Jurkat, Clone E6-1 (cell line): ENCODE results near the gene ZFAND2A.
"Not testable (repeated sequence)": the region's sequence is repeated elsewhere in the genome, so short reads cannot be mapped to it uniquely, and the experiment has no call there.

ENCODE experiments used
- DNase-seq: peaks from one replicate; pipeline ENCODE4 v3.0.0-alpha.2; 2011; ENCODE audit warnings: low read depth, low spot score
- H3K4me3 ChIP-seq: 2 replicates; pipeline ENCODE4 v1.5.1; 2011; ENCODE audit warnings: mild to moderate bottlenecking, low read length, control low read depth, moderate library complexity

Gene ZFAND2A

DNA sequence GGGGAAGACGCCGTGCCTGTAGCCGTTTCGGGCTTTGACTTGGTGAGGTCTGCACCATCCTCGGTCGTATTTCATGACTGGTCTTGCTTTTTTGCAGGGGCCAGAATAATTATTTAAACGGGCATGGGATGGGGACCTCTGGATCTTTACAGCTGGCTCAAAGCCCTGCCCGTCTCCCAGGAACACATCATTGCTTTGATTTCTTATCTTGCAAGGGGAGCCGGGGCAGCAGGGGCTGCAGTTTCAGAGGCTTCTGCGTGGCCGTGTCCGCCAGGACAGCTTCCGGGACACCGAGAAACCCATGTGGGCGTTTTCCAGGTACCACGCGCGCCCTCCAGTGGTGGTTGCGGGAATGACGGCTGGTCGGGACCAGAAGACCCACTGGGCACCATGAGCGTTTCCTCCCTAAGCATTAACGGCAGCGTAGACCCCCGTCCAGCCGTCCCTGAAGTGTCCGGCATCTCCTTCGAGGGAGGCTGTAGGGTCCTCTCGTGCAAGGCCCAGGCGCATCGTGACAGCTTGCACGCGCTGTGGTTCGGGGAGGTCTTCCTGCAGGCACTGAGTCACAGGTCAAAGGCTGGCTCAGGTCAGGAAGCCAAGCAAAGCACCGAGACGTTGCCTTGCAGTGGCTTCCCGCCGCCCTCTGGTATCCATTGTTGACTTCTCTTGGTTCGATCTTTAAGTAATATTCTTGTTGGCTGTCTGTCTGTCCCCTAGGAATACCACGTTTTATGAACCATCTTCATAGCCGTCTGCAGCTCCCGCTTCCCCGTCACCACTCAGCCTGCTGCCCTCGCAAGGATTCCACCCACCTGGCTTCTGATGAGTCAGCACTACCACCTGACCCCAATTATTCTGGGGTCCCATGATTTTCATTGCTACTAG lies 16.2 kb upstream of the ZFAND2A start:
- H3K4me3 ChIP-seq, result peak overlapping the region; percentile 49
- peak; percentile 51 for DNase-seq

DNA sequence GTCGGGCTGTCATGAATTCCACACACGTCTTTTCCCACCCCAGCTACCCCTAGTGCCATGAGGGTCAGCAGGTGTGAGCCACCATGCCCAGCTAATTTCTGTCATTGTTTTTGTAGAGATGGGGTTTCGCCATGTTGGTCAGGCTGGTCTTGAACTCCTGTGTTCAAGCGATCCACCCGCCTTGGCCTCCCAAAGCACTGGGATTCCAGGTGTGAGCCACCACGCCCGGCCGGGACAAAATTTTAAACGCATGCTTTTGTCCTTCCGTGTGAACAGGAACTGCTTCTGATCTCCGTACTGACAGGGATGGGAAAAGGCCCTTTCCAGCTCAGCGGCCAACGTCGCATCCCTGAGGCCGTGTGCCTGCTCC lies 15.6 kb upstream of the ZFAND2A start:
- DNase-seq, result no peak
- H3K4me3 ChIP-seq, result peak overlapping the region; percentile 49; the same call in 1 of the 2 replicates

DNA sequence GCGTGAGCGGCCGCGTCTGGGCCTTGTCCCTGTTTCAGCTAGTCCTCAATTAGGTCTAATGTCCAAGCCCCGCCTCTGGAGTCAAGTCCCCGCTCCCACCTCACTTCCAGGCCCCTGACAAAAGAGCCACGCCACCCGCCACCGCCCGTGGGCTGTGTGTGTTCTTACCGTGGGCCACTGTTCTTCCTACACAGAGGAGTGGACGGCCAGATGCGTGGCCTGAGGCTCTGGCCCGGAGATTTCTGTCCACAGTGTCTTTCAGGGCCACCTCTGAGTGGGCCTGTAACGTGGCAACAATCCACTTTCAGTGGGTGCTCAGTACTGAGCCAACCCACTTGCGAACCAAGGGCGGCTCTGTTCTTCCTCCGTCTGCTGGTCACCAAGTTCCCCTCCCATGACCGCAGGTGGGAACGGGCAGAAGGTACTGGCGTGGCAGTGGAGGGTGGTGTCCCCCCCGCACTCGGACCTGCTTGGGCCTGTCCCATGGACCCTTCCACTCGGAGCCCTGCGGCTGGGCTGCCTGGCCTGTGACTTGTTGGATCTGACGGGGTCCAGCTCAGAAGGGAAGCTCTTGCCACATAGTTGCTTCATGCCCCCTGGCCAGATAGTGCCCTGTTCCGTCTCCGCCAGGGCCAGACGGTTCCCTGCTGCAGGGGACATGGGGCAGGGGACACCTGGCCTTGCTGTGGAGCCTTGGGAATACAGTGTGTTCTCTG lies 15.0 kb upstream of the ZFAND2A start:
- DNase-seq, result no peak
- H3K4me3 ChIP-seq, result no peak overlapping the region

DNA sequence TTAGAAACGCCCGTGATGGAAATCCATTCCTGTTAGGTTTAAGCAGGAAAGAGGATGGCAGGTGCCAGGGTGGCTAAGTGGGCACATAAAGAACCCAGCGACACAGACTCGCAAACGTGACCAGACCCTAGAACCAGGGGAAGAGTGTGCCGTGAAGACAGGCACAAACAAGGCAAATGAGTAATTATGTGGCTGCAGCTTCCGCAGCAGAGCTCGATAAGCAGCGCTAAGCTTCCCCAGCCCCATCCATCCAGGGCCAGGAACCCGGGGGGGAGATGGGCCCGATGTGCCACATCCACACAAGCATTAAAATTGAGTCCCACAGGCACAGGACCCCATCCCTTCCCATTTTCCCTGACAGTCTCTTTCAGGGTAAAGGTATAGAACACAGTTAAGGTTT lies 14.0 kb upstream of the ZFAND2A start:
- H3K4me3 ChIP-seq, result no peak overlapping the region
- no peak for DNase-seq

DNA sequence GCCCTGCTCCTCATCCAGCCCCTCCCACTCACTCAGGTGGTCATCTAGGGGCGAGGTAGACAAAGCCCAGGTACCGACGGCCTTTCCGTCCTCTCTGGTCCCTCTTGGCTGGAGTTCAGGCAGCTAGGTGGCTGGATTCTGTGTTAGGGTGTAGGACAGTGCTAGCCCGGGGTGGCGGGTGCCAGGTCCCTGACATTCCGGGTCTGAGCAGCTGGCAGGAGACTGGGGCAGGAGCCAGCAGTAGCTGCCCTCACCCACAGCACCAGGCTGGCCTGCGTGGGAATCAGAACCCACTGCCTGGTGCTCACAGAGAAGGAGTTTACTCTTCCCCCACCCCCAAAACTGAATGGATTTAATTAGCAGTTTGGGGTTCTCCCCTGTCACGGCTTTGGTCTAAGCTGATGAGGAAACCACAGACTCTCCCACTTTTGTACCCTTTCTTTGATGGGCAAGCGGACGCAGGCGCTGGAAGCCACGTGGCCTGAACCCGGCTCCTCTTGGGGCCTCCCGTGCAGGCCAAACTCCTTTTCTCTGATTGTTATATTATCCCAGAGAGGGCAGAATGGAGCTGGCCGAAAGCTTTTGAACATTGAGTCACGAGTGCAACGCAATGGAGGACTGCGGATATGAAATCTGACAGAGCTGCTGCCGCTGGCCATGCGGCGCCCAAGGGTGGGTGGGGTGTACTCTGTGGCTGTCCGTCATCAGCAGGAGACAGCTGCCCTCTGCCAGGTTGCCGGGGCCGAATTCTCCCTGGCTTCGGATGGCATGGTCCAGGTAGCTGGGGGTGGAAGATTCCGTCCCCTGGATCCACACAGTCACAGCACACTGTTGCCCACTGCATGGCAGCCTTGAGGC lies 12.9 kb upstream of the ZFAND2A start:
- no peak for DNase-seq
- H3K4me3 ChIP-seq, result no peak overlapping the region

DNA sequence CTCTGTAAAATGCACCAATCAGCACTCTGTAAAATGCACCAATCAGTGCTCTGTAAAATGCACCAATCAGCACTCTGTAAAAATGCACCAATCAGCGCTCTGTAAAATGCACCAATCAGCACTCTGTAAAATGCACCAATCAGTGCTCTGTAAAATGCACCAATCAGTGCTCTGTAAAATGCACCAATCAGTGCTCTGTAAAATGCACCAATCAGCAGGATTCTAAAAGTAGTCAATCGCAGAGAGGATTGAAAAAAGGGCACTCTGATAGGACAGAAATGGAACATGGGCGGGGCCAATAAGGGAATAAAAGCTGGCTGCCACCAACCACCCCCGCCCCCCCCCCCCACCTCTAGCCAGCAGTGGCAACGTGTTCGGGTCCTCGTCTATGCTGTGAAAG lies 11.5 kb upstream of the ZFAND2A start:
- not testable (repeated sequence) for DNase-seq, H3K4me3 ChIP-seq

DNA sequence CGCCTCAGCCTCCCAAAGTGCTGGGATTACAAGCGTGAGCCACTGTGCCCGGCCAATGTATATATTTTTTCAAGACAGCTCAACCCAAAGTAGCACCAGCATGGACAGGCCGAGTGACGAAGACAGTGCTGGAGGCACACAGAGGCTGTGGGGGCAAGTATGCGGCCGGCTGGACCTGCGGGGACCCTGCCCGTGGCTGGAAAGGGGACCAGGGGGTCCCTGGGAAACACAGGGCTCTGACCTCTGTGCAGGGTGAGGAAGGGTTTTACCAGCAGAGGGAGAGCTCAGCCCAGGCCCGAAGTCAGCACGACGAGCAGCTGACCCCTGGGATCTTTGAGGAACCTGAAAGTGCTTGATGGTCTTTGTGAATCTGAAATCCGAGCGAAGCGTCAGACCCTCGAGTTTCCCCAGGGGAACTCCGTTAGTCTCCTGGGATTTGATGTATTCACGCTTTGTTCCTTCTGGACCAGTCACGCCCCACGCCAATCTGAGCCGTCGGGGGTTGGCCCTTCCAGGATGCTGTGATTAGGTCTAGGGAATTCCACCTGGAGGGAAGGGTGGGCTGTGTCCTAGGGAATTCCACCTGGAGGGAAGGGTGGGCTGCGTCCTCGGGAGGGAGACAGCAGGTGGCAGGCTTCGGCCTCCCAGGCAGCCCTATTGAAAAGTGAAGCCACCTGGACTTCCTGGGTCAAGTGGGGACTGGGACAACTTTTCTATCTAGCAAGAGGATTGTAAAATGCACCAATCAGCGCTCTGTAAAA lies 10.9 kb upstream of the ZFAND2A start:
- no peak overlapping the region for H3K4me3 ChIP-seq
- no peak for DNase-seq

DNA sequence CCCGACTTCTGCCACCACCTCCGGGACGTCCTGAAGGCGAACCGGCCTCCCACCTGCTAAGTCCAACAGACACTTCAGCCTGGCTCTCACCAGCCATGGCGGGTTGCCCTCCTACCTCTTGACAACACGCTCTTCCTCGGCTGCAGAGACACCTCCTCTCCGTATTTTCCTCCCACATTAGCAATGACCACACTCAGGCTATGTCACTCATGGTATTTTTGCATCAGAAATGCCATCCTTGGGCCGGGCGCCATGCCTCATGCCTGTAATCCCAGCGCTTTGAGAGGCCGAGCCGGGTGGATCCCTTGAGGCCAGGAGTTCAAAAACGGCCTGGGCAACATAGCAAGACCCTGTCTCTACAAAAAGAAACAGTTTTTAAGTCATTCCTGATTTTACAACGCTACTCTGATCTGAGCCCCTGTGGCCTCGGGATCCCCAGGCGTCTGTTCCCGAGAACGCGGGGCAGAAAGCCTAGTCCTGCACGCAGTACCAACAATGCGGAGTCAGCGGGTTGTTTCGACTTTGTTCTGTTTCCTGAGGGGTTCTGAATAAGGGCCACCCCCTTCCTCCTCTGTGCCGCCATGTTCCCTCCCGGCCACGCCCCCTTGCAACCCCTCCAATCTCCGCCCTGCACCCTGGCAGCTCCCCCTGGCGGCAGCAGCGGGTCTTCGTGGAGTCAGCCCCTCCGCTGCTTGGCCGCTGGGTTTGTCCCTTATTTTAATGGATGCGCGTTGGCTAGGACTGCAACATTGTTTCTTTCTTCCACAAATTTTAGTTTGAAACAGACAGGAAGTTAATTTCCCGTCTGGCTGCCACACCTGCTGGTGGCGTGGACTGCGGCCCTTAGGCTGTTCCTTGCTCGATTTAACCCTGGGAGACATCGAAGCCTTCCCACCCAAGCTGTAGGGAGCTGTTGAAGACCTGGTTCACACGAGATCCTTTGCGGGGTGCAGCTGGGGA lies 9.7 kb upstream of the ZFAND2A start:
- peak overlapping the region; percentile 57 for H3K4me3 ChIP-seq
- peak; percentile 72 for DNase-seq

DNA sequence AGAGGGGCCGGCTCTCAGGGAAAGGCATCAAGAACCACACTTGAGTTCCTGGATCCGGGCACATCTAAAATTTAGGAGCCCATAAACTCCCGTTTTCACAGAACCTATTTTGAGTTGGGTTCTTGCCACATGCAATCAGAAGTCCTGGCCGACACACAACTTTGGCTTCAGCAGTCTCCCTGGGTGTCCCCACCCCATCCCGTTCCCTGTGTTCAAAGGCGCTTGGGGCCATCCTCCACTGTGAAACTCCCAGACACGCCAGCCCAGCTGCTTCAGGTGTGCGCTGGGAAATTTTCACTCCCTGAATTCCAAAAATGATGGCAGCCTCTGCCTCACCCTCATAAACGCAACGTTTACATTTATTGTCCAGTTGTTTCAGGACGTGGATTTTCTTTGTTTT lies 8.4 kb upstream of the ZFAND2A start:
- H3K4me3 ChIP-seq, result no peak overlapping the region
- no peak for DNase-seq

DNA sequence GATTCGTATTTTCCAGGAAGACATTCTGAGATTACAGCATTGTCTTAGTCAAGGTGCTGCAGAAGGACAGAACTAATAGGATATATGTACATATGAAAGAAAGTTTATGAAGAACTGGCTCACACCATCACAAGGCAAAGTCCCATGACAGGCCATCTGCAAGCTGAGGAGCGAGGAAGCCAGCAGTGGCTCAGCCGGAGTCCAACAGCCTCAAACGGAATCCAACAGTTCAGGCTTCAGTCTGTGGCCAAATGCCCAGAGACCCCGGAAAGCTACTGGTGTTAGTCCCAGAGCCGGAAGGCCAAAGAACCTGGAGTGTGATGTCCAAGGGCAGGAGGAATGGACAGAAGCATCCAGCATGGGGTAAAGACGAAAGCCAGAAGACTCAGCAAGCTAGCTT lies 4.4 kb upstream of the ZFAND2A start:
- DNase-seq, result no peak

DNA sequence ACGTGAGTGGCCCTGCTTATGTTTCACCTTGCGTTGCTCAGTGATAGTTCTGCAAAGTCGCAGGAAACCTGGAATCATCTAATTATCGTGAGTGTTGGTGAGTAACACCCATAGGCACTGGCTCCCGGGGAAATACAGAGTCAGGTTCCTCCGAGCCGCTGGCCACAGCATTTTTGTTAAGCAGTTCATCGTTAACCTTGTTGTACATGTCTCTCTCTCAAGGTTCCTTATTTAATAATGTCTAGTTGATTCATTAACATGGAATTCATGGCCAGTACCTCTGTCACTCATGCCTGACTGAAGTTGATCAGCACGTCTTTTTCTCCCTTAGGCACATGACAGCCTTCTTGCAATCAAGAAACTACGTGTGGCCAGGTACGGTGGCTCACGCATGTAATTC lies 3.1 kb upstream of the ZFAND2A start:
- DNase-seq, result no peak
- no peak overlapping the region for H3K4me3 ChIP-seq

More for the DNA sequence above, 4.4 kb upstream of the ZFAND2A start:
- no peak overlapping the region for H3K4me3 ChIP-seq

DNA sequence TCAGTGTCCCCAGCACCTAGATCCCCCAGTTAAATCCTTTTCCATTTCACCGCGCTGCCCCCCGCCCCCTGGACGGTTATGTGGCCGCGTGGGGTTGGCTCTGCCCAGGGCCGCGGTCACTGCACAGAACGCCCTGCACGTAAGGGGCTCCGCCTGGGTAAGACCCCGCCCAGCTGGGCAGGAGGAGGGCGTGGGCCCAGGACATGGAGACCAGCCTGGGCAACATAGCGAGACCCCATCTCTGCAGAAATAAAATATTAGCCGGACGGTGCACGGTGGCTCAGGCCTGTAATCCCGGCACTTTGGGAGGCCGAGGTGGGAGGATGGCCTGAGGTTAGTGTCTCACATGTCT lies 650 bp upstream of the ZFAND2A start:
- peak overlapping the region; percentile 84 for H3K4me3 ChIP-seq
- no peak for DNase-seq

DNA sequence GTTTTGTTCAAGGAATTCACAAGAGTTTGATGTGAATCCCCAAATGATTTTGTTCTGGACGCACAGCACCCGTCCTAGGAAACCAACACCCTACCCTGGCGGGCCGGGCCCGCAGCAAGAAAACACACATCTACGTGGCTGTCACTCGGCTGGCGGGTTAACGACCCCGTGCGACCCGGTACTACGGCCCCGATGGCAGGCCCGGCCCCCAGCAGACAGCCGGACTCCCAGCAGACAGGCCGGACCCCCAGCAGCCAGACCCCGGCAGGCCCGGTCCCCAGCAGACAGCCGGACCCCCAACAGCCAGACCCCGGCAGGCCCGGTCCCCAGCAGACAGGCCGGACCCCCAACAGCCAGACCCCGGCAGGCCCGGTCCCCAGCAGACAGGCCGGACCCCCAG lies 765 bp downstream of the ZFAND2A start:
- not testable (repeated sequence) for DNase-seq
- peak overlapping the region; percentile 98 for H3K4me3 ChIP-seq

DNA sequence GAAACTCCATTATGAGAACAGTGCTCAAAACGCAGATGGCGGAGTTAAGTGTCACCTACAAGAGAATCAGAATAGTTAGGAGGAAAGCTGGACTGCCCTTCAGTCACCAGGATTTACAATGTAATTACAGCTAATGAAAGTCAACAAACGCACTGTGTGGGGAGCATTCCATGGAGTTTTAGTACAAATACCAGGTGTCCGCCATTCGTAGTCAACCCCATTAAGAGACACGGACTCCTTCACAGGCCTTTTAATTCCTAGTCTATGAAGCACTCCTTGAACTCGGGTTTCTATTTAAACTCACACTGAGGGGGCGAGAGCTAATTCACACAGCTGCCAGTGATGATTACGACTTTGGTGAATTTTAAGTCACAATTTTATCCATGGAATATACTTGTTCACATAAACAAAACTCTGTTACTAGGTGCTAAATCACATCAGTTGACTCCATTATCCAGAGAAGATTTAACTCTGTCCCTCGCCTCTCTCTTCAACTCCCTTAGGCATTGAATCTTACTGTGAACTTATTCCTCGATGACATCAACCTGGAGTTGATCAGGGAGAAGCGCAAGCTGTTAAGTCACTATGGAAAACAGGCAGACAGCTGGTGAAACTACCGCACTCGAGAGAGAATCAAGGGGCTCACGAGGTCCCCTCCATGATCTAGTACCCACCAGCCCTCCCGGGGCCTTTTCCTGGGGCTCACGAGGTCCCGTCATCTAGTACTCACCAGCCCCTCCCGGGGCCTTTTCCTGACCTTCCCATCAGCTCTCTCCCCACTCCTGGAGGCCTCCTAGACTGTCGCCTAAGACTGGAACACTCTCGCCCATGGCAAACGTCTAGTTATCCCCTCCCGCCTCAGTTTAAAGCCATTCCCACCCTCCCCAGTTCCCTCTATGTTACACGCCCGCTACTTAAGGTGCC lies 1.5 kb downstream of the ZFAND2A start:
- peak overlapping the region; percentile 98 for H3K4me3 ChIP-seq
- no peak for DNase-seq

DNA sequence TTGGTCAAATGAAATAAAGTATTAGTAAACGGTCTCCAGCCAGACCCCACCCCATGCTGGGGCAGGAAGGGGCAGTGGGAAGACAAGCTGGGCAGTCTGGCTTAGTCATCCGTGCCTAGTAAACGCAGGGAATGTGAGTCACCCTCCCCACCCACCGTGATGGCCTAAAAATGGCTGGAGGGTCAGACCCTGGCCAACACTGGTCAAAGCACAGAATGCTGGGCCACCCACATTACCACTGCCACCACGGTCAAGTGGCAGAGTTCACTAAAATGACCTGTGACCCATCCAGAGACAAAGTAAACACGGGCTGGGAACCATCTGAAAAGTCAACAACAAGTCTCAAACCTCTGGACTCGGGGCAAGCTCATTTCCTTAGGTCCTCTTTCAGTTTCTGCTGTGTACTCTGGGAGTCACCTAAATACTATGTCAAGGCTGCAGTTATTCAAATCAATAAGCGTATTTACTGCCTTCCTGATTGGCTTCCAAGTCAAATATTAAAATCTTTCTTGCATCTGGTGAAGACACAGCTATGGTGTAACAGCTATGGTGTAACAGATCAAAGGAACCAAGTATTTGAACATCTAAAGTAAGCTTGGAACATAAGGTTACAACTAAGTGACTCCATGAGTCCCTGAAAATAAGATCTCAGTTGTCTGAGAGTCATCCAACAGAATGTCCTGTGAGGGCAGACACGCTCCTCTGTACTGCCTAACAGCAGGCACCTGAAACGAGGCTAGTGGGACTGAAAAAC lies 3.0 kb downstream of the ZFAND2A start:
- no peak for DNase-seq
- no peak overlapping the region for H3K4me3 ChIP-seq
